ENCODE data around the gene GUK1. TPM values are rescaled to one million over a fixed set of nuclear protein-coding genes. Genes with fewer than 3 reads are reported as not detected.

The GUK1 gene
- total and polyA plus RNA-seq, 2 of the 4 experiments (the other 2 are of a cell fraction) = 465 to 548 TPM

GRCh38 chr1:228157729-228158126, 17.6 kb downstream of the GUK1 start:
- BruUV-seq (replicated peaks) = no TSS peak
- Histone ChIP-seq H3K27ac (ENCODE audit: insufficient read depth, low read length) (no peak overlapping the region), H3K4ac (ENCODE audit: low read depth, low read length) (no peak overlapping the region), H2BK120ac (ENCODE audit: low read depth, low read length) (no peak overlapping the region), H3K56ac (ENCODE audit: extremely low read depth, insufficient read depth, low read length) (no peak overlapping the region), H4K20me1 (ENCODE audit: insufficient read depth, low read length) (no peaks in the 10 kb centered on the region; the same call in 1 of the 2 replicates), H3K9me3 (ENCODE audit: control insufficient read depth, insufficient read depth, low read length) (no peaks in the 10 kb centered on the region), H2BK15ac (ENCODE audit: low read depth, low read length) (no peak overlapping the region), H2AFZ (replicated peaks; ENCODE audit: low read length, poor library complexity) (peak overlapping the region; percentile 8), H4K5ac (ENCODE audit: low read depth, low read length) (no peak overlapping the region), H4K91ac (ENCODE audit: insufficient read depth, low read depth, low read length) (no peak overlapping the region), H3K9ac (ENCODE audit: low read depth, low read length) (no peak overlapping the region), H3K36me3 (ENCODE audit: control insufficient read depth, insufficient read depth, low read length) (no peaks in the 10 kb centered on the region), H2BK20ac (ENCODE audit: low read depth, low read length) (no peak overlapping the region), H3K4me1 (ENCODE audit: control insufficient read depth, insufficient read depth, low read length) (peaks cover 5% of the 10 kb centered on the region), H3K23ac (ENCODE audit: low read depth, low read length) (no peak overlapping the region), H3K27me3 (ENCODE audit: control insufficient read depth, insufficient read depth, low read length) (no peaks in the 10 kb centered on the region), H3K14ac (replicated peaks; ENCODE audit: low read depth, low read length) (no peak overlapping the region), H3K4me3 (ENCODE audit: insufficient read depth, low read depth, low read length) (no peak overlapping the region), H3K79me1 (ENCODE audit: low read depth in 1 of 2, low read length in 2 of 2) (peaks cover 5 to 10% of the 10 kb centered on the region in 2 experiments; a peak in 2 of 4 replicates), H3K4me2 (ENCODE audit: low read depth, low read length) (no peak overlapping the region), H3K18ac (ENCODE audit: low read depth, low read length) (no peak overlapping the region), H3K9me1 (ENCODE audit: insufficient read depth, low read length) (peaks cover 14% of the 10 kb centered on the region; the same call in 1 of the 2 replicates), H2BK5ac (ENCODE audit: low read depth, low read length, poor library complexity, severe bottlenecking) (no peak overlapping the region), H2AK5ac (ENCODE audit: low read depth, low read length) (no peak overlapping the region), H4K8ac (ENCODE audit: low read depth in 2 of 2, low read length in 2 of 2) (no peak overlapping the region), H2AK9ac (replicated peaks; ENCODE audit: low read depth, low read length, poor library complexity) (no peak overlapping the region)
- DNase-seq (no peak), ATAC-seq (ENCODE audit: low read depth) (no peak)
- TF ChIP-seq RCOR1 (IDR thresholded peaks at IDR 0.05; ENCODE audit: insufficient replicate concordance, low read length) (no peak), RAD21 (IDR thresholded peaks at IDR 0.05; ENCODE audit: low read length) (no peak), FOS (IDR thresholded peaks at IDR 0.05; ENCODE audit: low read depth, low read length) (no peak), USF2 (IDR thresholded peaks at IDR 0.05; ENCODE audit: low read depth, low read length) (no peak), ELK1 (IDR thresholded peaks at IDR 0.05; ENCODE audit: borderline replicate concordance, low read depth, low read length) (no peak), RFX5 (IDR thresholded peaks at IDR 0.05; ENCODE audit: low read depth, low read length) (no peak), CEBPB (IDR thresholded peaks at IDR 0.05; ENCODE audit: low read depth, low read length) (no peak), MAFK (IDR thresholded peaks at IDR 0.05; ENCODE audit: low read depth, low read length) (no peak), POLR2A (IDR thresholded peaks at IDR 0.05; ENCODE audit: low read depth, low read length) (no peak), CTCF (conservative IDR thresholded peaks at IDR 0.05; ENCODE audit: low read depth, low read length) (no peak), SMC3 (IDR thresholded peaks at IDR 0.05; ENCODE audit: low read depth, low read length) (no peak), MXI1 (IDR thresholded peaks at IDR 0.05; ENCODE audit: borderline replicate concordance, low read depth, low read length) (no peak), MAZ (IDR thresholded peaks at IDR 0.05; ENCODE audit: borderline replicate concordance, low read depth, low read length) (no peak), BHLHE40 (IDR thresholded peaks at IDR 0.05; ENCODE audit: low read depth, low read length) (no peak), CHD1 (IDR thresholded peaks at IDR 0.05; ENCODE audit: low read depth, low read length) (no peak)
- intact Hi-C loops (cut with micrococcal nuclease) = no loop called here
- WGBS, 2 experiments (ENCODE audit: extremely low coverage in 2 of 2, insufficient read length in 1 of 2) = 75% methylated on average over 17 of the region's 43 CpGs; no CpG with 5 or more reads in 1 of the 2 experiments
- ChIA-PET CTCF (no interaction called here), POLR2A (ENCODE audit: unreplicated experiment) (no interaction called here)
- in situ Hi-C loops (cut with MboI; ENCODE audit: low sequenced_read_pairs) = no loop called here
- dilution Hi-C loops (cut with HindIII; ENCODE audit: low sequenced_read_pairs, unreplicated experiment) = no loop called here
